SH-SY5Y (cell line): ENCODE data around the gene GYG1.

Source experiments
- GATA2 ChIP-seq: IDR thresholded peaks from 2 replicates; pipeline ENCODE4 v1.6.1; 2011; ENCODE audit warnings: mild to moderate bottlenecking, low read depth, low read length
- GATA3 ChIP-seq: IDR thresholded peaks from 2 replicates; pipeline ENCODE4 v1.6.1; 2011; ENCODE audit warnings: low read depth, mild to moderate bottlenecking, low read length, moderate library complexity

DNA sequence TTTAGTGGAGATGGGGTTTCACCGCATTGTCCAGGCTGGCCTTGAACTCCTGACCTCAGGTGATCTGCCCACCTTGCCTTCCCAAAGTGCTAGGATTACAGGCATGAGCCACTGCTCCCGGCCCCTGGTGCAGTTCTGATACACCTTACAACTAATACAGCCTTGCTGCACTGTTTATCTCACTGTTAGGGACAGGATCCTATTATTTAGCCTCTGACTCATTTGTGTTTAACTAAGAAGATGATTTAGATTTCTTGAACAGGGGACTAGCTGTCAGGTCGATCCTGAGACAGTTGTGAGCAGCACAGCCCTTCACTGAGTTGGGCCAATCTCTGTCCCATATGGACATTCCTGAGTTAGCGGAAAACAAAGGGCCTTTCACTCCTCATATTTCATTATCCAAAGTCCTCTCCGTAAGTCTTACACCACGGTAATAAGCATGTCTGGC is 19.2 kb downstream of the GYG1 start:
- no peak for TF ChIP-seq GATA2
- TF ChIP-seq GATA3, result no peak
